Muscle layer of duodenum (tissue), 2 donors: ENCODE results near the gene ARAP1.
"Not testable (repeated sequence)": the region's sequence is repeated elsewhere in the genome, so short reads cannot be mapped to it uniquely, and the experiment has no call there.

Experiments used
- H3K27ac ChIP-seq: one replicate; pipeline ENCODE4 v1.7.0; 2013; ENCODE audit warnings: mild to moderate bottlenecking, low read length
- H3K27me3 ChIP-seq: one replicate; pipeline ENCODE4 v1.7.0; 2013; ENCODE audit warnings: low read depth, mild to moderate bottlenecking, control low read depth, low read length
- H3K36me3 ChIP-seq, 2 donors: one replicate each; pipeline ENCODE4 v1.7.0; 2013; ENCODE audit warnings: low read length in 2 of 2, control low read depth in 1 of 2, mild to moderate bottlenecking in 1 of 2; ENCODE audit not compliant: insufficient read depth in 2 of 2, control insufficient read depth in 1 of 2
- H3K4me1 ChIP-seq, 2 donors: one replicate each; pipeline ENCODE4 v1.7.0; 2013; ENCODE audit warnings: low read length in 2 of 2, mild to moderate bottlenecking in 2 of 2, control low read depth in 1 of 2, moderate library complexity in 1 of 2; ENCODE audit not compliant: insufficient read depth in 2 of 2, control insufficient read depth in 1 of 2
- H3K4me3 ChIP-seq, 2 donors: one replicate each; pipeline ENCODE4 v1.7.0; 2013; ENCODE audit warnings: low read length in 2 of 2, low read depth in 1 of 2, mild to moderate bottlenecking in 1 of 2
- H3K9me3 ChIP-seq, 2 donors: one replicate each; pipeline ENCODE4 v1.7.0; 2013; ENCODE audit warnings: low read length in 2 of 2, control low read depth in 1 of 2, mild to moderate bottlenecking in 1 of 2; ENCODE audit not compliant: control insufficient read depth in 1 of 2
- donor health status: healthy.

ARAP1 gene

GRCh38 chr11:72752088-72752914 is at the start of gene ARAP1:
Gene ARAP1, minus strand, starts transcription at chr11:72752408. Its CDS starts 25,280 bp downstream, at chr11:72727128.
- H3K4me3 ChIP-seq: peak within 1 kb of the TSS; percentile 69 to 94
- H3K27ac ChIP-seq: no peak within 1 kb of the TSS
- no peaks in the 10 kb centered on the region for H3K27me3 ChIP-seq
- H3K4me1 ChIP-seq: peaks cover 4 to 38% of the 10 kb centered on the region in 2 donors
- no peaks in the 10 kb centered on the region for H3K36me3 ChIP-seq
- H3K9me3 ChIP-seq: no peaks in the 10 kb centered on the region

GRCh38 chr11:72799441-72799840 is 47.2 kb upstream of the ARAP1 start:
- no peak overlapping the region for H3K27ac ChIP-seq

GRCh38 chr11:72798361-72798760 is 46.2 kb upstream of the ARAP1 start:
- no peaks in the 10 kb centered on the region for H3K27me3 ChIP-seq
- H3K36me3 ChIP-seq: no peaks in the 10 kb centered on the region
- H3K4me3 ChIP-seq: no peak overlapping the region
- no peak overlapping the region for H3K27ac ChIP-seq
- peaks cover 0 to 8% of the 10 kb centered on the region in 2 donors for H3K4me1 ChIP-seq
- H3K9me3 ChIP-seq: no peaks in the 10 kb centered on the region

More at GRCh38 chr11:72799441-72799840, 47.2 kb upstream of the ARAP1 start:
- Histone ChIP-seq H3K4me3 (no peak overlapping the region), H3K27me3 (no peaks in the 10 kb centered on the region), H3K36me3 (no peaks in the 10 kb centered on the region), H3K9me3 (no peaks in the 10 kb centered on the region), H3K4me1 (peaks cover 0 to 3% of the 10 kb centered on the region in 2 donors)

GRCh38 chr11:72793425-72794367 is 41.5 kb upstream of the ARAP1 start, which contains the start of gene STARD10:
Gene STARD10, minus strand, starts transcription at chr11:72794047. Its CDS starts 12,866 bp downstream, at chr11:72781181.
- H3K4me1 ChIP-seq: peaks cover 0 to 14% of the 10 kb centered on the region in 2 donors
- no peaks in the 10 kb centered on the region for H3K36me3 ChIP-seq
- H3K4me3 ChIP-seq: peak within 1 kb of the TSS; percentile 68 to 76
- peak within 1 kb of the TSS; percentile 63 for H3K27ac ChIP-seq
- no peaks in the 10 kb centered on the region for H3K9me3 ChIP-seq
- H3K27me3 ChIP-seq: no peaks in the 10 kb centered on the region

- Histone ChIP-seq H3K4me1 (peaks cover 0 to 14% of the 10 kb centered on the region in 2 donors), H3K27me3 (no peaks in the 10 kb centered on the region), H3K27ac (peak overlapping the region; percentile 32), H3K4me3 (peak overlapping the region; percentile 28 to 68), H3K36me3 (no peaks in the 10 kb centered on the region), H3K9me3 (no peaks in the 10 kb centered on the region)
Measured at GRCh38 chr11:72793076-72793424, 40.8 kb upstream of the ARAP1 start.

- Histone ChIP-seq H3K27ac (no peak overlapping the region), H3K4me1 (peaks cover 0 to 14% of the 10 kb centered on the region in 2 donors), H3K27me3 (no peaks in the 10 kb centered on the region), H3K9me3 (no peaks in the 10 kb centered on the region), H3K36me3 (no peaks in the 10 kb centered on the region), H3K4me3 (no peak overlapping the region)
Measured at GRCh38 chr11:72792437-72793021, 40.3 kb upstream of the ARAP1 start.

GRCh38 chr11:72791228-72791627 is 39.0 kb upstream of the ARAP1 start:
- H3K4me1 ChIP-seq: peaks cover 0 to 14% of the 10 kb centered on the region in 2 donors
- H3K27me3 ChIP-seq, H3K36me3 ChIP-seq, H3K4me3 ChIP-seq, H3K9me3 ChIP-seq, H3K27ac ChIP-seq: not testable (repeated sequence)

- no peaks in the 10 kb centered on the region for H3K36me3 ChIP-seq
- H3K4me3 ChIP-seq: no peak overlapping the region
- H3K4me1 ChIP-seq: peaks cover 0 to 13% of the 10 kb centered on the region in 2 donors
- no peaks in the 10 kb centered on the region for H3K27me3 ChIP-seq
- no peaks in the 10 kb centered on the region for H3K9me3 ChIP-seq
- H3K27ac ChIP-seq: no peak overlapping the region
Measured at GRCh38 chr11:72789493-72790131, 37.4 kb upstream of the ARAP1 start.

GRCh38 chr11:72788241-72788640 is 36.0 kb upstream of the ARAP1 start:
- Histone ChIP-seq H3K4me1 (peaks cover 0 to 5% of the 10 kb centered on the region in 2 donors), H3K27me3 (no peaks in the 10 kb centered on the region), H3K36me3 (no peaks in the 10 kb centered on the region), H3K27ac (peak overlapping the region; percentile 40), H3K9me3 (no peaks in the 10 kb centered on the region), H3K4me3 (no peak overlapping the region)

- no peaks in the 10 kb centered on the region for H3K4me1 ChIP-seq
- H3K9me3 ChIP-seq: no peaks in the 10 kb centered on the region
- peak overlapping the region; percentile 40 for H3K27ac ChIP-seq
- H3K36me3 ChIP-seq: no peaks in the 10 kb centered on the region
- H3K27me3 ChIP-seq: no peaks in the 10 kb centered on the region
- no peak overlapping the region for H3K4me3 ChIP-seq
Measured at GRCh38 chr11:72787216-72788104, 35.3 kb upstream of the ARAP1 start.
